Measurements from ENCODE around the gene PKHD1. TPM values are rescaled to one million over a fixed set of nuclear protein-coding genes. Genes with fewer than 3 reads are reported as not detected.
"Not testable (repeated sequence)": the region's sequence is repeated elsewhere in the genome, so short reads cannot be mapped to it uniquely, and the experiment has no call there.

PKHD1 gene
- total RNA-seq, 1 donor from 2014 or later, result 3.6 TPM

GRCh38 chr6:52000064-52000463, 87.3 kb downstream of the PKHD1 start:
- no peak for DNase-seq (ENCODE audit: low read depth)

DNA sequence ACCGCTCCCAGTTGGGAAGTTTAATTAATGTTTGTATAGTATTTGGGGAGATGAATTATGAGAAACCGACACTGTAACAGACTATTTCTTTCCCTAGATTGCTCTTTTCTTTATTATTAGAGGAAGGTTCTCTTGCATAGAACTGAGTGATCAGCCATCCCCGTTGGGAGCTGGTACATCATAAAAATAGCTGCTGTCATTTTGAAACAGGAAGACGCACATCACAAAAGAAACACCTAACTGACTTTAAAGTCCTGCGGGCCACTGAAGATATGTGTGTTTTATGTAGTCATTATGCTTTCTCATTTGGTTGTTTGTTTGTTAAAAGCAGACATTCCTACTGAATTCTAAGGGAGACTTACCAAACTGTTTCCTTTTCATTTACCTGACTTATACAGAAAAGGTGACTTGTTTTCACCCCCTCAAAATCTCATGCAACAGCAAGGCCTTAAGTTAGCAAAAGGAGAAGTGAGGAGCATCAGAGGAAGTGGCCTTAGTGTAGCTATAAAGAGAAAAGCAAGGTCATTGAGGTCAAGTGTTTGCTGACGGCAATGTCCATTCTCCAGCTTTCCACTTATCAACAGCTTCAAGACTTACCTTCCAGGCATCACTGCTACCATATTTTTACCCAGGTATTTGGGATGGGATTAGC, 91.0 kb downstream of the PKHD1 start:
- DNase-seq (ENCODE audit: low read depth), result no peak

- DNase-seq (ENCODE audit: low read depth), result no peak
These were observed 92.1 kb downstream of the PKHD1 start for GRCh38 chr6:51995214-51995755.

GRCh38 chr6:51992876-51993275, 94.5 kb downstream of the PKHD1 start:
- no peak for DNase-seq (ENCODE audit: low read depth)

GRCh38 chr6:51989789-51990188, 97.6 kb downstream of the PKHD1 start:
- DNase-seq (ENCODE audit: low read depth), result no peak

GRCh38 chr6:51986864-51987263, 100.5 kb downstream of the PKHD1 start:
- no peak for DNase-seq (ENCODE audit: low read depth)

DNA sequence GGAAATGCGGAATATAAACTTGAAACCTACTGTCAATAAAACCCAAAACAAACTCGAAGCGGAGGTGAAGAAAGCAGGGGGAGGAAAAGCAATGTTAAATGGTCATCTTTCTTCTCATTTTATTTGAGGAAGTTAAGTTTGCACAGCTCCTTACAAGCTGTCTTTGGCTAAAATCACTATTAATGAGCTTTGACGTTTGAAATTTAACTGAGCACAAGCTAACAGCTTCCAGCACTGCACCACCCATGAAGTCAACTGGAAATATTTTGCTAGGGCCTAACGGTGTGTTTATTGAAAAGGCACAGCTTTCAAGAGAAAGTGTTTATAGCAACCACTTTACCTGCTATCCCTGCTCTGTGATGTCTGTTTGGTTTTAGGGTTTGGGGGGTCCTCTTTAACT, 103.8 kb downstream of the PKHD1 start:
- no peak for DNase-seq (ENCODE audit: low read depth)

DNA sequence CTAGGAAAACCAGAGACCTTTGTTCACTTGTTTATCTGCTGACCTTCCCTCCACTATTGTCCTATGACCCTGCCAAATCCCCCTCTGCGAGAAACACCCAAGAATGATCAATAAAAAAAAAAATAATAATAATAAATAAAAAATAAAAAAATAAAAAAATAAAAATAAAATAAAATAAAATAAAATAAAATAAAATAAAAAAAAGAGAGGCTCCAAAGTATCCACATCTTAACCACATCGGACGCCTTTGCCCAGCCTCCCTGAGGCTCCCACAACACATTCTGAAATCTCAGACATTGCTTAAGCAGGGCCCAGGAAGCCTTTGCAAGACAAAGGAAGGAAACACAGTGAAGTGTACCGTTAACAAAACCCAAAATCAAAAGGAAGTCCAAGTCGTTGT, 104.7 kb downstream of the PKHD1 start:
- DNase-seq (ENCODE audit: low read depth), result not testable (repeated sequence)

DNA sequence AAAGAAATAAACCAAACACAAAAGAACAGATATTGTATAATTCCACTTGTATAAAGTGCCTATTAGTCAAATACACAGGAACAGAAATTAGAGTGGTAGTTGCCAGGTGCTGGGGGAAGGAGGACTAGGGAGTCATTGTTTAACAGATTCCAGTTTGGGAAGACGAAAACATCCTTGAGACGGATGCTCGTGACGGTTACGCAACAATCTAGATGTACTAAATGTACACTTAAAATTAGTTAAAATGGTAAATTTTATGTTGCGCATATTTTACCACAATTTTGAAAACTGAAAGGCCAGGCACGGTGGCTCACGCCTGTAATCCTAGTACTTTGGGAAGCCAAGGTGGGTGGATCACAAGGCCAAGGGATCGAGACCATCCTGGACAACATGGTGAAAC, 111.0 kb downstream of the PKHD1 start:
- no peak for DNase-seq (ENCODE audit: low read depth)

GRCh38 chr6:51972659-51973058, 114.8 kb downstream of the PKHD1 start:
- no peak for DNase-seq (ENCODE audit: low read depth)

DNA sequence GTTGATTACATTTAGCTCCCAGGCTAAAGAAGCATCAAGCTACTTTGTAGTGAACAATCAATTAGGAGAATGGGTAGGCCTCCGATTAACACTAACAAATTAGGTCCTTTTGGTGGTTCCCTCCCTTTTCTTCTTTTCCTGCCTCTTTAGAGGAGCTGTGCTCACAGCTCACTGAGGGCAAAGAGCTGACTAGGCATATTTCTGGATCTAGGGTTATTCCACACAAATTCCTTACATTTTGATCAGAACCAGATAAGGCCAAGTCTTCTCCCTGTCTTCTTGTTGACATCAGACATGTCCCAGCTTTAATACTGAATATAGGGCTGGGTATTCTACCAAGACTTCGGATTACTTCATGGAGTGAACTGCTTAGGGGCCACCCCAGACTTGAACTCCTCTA, 119.1 kb downstream of the PKHD1 start:
- no peak for DNase-seq (ENCODE audit: low read depth)

DNA sequence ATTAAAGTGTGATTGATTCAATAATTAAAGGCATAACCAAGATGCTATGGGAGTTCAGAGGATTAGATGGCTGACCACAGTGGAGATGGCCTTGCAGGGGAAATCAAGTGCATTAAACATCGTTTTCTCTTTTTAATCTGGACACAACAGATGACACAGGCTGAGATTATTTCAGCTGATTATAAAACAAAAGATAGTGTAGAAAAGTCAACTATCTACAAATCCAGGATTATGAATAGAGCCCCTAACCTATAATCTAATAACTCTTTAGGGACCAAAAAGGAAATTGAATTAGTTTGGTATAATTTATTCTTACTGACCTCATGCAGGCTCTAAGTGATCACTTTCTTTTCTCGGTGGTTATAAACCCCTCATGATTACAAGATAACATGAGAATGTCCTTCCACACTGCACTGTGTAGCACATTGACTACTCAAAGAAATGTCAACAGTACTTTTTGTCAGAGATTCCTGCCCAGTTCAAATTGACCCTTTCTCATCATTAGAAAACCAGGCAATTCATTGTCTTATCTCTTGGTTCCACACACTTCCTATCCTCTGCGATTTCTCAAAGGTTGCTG, 122.1 kb downstream of the PKHD1 start:
- no peak for DNase-seq (ENCODE audit: low read depth)

GRCh38 chr6:51963980-51964379, 123.4 kb downstream of the PKHD1 start:
- DNase-seq (ENCODE audit: low read depth), result no peak

- no peak for DNase-seq (ENCODE audit: low read depth)
These were observed 125.1 kb downstream of the PKHD1 start for GRCh38 chr6:51962354-51962753.

GRCh38 chr6:51960419-51960818, 127.0 kb downstream of the PKHD1 start:
- no peak for DNase-seq (ENCODE audit: low read depth)

DNA sequence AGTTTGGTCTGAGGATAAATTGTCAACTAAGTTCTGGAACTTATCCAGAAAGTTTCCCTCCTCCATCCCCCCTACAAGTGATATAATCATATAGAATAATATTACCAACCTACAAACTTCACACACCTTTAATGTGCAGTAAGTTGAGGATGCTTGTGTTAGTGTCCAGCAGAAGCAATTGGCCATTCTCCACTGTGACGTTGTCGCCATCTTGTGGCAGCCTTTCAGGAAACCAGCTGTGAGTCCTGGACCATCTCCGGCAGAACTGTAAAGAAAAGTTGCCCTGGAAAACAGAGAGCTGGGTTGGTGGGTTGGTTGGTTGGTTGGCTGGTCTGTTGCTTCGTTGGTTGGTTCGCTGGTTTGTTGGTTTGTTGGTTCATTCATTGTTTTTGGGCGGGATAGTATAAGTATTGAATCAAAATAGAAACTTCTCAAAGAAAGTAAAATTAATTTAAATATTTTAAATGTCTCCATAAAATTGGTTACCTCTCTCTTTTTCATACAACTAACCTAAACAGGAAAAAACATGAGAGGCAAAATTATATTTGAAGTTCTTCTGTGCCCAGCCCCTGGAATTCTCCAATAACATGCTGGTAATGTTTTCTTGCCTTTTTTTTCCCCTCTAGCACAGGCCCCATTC, 127.5 kb downstream of the PKHD1 start:
- peak; percentile 74 for DNase-seq (ENCODE audit: low read depth)

DNA sequence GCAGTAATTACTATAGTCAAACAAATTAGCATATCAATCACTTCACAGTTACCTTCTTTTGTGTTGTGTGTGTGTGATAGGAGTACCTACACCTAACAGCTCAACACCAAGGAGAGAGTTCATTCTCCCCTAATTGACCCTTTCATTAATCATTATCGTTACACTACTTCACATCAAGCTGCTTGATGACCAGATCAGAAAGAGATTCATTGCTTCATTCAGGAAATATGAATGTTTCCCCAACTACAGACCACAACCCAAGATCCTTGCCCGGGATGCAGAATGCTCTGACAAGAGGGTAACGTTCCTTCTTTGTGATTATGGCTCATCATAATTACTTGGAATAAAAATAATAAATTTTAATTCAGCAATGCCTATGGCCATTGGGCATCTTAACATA, 132.7 kb downstream of the PKHD1 start:
- no peak for DNase-seq (ENCODE audit: low read depth)

DNA sequence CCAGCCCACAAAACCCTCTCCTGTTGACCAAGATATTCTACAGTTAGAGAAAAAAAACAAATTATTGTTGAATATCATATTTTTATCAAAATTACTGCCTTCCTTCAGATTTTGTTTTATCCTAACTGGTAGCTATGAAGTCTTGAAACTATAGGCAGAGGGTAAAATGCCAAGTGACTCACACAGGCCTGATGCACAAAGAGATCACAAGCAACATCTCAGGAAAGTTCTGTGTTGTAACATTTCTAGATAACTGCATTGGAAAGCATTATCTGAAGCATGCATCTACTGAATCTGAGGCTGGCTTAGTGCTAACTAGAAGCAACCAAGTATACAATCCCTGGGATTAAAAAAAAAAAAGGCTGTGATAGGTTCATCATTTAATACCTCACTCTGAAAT, 134.2 kb downstream of the PKHD1 start:
- DNase-seq (ENCODE audit: low read depth), result no peak

- DNase-seq (ENCODE audit: low read depth), result no peak
These were observed 135.5 kb downstream of the PKHD1 start for GRCh38 chr6:51951924-51952323.

DNA sequence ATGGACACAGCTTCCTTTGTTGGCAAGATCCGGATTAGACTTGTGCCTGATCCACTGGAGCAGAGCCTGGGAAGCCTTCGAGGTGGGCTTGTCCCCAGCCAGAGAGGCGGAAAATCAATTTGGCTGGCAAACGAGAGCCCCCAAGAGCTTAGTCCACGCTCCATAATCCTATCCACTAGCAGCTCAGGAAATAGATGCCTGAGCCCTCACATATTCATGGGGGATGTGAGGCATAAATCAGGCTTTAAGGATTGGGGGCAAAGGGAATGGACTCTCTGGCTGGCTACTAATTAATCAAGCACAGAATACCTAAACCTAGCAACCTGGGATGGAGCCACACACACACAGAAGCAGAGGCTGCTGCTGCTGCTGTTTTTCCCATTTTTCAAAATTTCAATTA, 137.9 kb downstream of the PKHD1 start:
- DNase-seq (ENCODE audit: low read depth), result no peak

DNA sequence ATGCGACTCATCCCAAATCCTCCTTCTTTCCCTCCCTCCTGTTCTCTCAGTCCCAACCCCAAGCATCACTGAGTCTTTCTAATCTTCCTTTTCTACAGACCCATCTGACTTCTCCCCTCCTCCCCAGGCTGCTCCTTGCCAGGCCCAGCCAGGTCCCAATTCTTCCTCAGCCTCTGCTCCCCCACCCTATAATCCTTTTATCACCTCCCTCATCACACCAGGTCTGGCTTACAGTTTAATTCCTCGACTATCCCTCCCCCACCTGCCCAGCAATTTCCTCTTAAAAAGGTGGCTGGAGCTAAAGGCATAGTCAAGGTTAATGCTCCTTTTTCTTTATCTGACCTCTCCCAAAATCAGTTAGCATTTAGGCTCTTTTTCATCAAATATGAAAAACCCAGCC, 147.7 kb downstream of the PKHD1 start:
- not testable (repeated sequence) for DNase-seq (ENCODE audit: low read depth)

- no peak for DNase-seq (ENCODE audit: low read depth)
These were observed 150.7 kb downstream of the PKHD1 start for GRCh38 chr6:51936531-51937290.

Measured in myocyte (in vitro differentiated cells).